Retinal pigment epithelial cell (primary cell): ENCODE results near the gene GPR37L1.

Experiments used
- DNase-seq: peaks from one replicate; pipeline ENCODE4 v3.0.0-alpha.2; 2010; ENCODE audit warnings: low read depth
- H3K4me3 ChIP-seq: 2 replicates; pipeline ENCODE4 v1.5.1; 2011; ENCODE audit warnings: mild to moderate bottlenecking, low read length, control low read depth, moderate library complexity
- CTCF ChIP-seq: conservative IDR thresholded peaks from 2 replicates; pipeline ENCODE4 v1.5.1; 2011; ENCODE audit warnings: low read depth, low read length, control low read depth, inconsistent platforms

Gene GPR37L1

DNA sequence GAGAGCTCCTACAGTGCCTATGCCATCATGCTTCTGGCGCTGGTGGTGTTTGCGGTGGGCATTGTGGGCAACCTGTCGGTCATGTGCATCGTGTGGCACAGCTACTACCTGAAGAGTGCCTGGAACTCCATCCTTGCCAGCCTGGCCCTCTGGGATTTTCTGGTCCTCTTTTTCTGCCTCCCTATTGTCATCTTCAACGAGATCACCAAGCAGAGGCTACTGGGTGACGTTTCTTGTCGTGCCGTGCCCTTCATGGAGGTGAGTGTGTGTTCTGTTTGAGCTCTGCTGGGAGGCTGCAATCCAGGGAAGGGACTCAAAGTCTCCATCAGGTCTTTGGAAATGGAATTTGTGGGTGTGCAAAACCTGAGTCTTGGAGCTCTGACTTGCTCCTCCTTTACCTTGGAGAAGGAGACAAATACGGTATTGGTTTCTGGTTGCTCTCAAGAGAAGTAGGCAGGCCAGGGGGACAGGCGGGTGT, 658 bp downstream of the GPR37L1 start:
- H3K4me3 ChIP-seq: no peak overlapping the region
- no peak for DNase-seq
- TF ChIP-seq CTCF: no peak

DNA sequence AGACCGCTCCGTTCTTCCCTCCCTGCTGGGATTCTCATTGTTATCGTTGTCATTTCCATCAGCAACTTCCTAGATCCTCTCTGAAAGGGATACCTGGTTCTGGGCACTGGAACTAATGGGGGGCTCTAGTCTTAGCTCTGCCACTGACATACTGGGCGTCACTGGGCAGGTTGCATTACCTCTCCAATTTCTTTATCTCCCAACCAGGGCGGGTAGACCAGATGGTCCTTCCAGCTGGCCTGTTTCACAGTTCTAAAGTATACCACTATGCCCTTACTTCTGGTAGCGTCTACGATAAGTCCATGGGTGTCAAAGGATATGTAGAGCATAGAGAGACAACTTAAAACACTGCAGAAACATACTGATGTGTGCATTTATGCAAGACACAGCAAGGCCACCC, 1.4 kb downstream of the GPR37L1 start:
- H3K4me3 ChIP-seq: no peak overlapping the region
- no peak for DNase-seq
- no peak for TF ChIP-seq CTCF

GRCh38 chr1:202125611-202126010, 2.9 kb downstream of the GPR37L1 start:
- no peak overlapping the region for H3K4me3 ChIP-seq
- DNase-seq: no peak
- no peak for TF ChIP-seq CTCF

- no peak overlapping the region for H3K4me3 ChIP-seq
- TF ChIP-seq CTCF: no peak
Observed at GRCh38 chr1:202126426-202126825, 3.7 kb downstream of the GPR37L1 start.

DNA sequence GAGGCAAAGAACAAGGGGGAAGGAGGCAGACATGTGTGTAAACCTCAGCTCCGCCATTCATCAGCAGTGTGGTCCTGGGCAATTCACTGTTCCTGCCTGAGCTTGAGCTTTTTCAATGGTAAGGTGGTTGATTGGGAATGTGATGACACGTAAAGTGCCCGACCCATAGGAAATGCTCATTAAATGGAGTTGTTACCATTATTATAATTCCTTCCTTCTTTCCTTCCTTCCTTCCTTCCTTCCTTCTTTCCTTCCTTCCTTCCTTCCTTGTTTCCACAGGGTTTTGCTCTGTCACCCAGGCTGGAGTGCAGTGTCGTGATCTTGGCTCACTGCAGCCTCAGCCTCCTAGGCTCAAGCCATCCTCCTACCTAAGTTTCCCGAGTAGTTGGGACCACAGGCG, 4.3 kb downstream of the GPR37L1 start:
- TF ChIP-seq CTCF: no peak
- H3K4me3 ChIP-seq: no peak overlapping the region
- DNase-seq: no peak

More at GRCh38 chr1:202126426-202126825, 3.7 kb downstream of the GPR37L1 start:
- no peak for DNase-seq

DNA sequence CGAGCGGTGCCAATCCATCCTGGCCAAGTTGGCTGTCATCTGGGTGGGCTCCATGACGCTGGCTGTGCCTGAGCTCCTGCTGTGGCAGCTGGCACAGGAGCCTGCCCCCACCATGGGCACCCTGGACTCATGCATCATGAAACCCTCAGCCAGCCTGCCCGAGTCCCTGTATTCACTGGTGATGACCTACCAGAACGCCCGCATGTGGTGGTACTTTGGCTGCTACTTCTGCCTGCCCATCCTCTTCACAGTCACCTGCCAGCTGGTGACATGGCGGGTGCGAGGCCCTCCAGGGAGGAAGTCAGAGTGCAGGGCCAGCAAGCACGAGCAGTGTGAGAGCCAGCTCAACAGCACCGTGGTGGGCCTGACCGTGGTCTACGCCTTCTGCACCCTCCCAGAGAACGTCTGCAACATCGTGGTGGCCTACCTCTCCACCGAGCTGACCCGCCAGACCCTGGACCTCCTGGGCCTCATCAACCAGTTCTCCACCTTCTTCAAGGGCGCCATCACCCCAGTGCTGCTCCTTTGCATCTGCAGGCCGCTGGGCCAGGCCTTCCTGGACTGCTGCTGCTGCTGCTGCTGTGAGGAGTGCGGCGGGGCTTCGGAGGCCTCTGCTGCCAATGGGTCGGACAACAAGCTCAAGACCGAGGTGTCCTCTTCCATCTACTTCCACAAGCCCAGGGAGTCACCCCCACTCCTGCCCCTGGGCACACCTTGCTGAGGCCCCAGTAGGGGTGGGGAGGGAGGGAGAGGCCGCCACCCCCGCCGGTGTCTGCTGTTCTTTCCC, 5.3 kb downstream of the GPR37L1 start:
- TF ChIP-seq CTCF: no peak
- no peak for DNase-seq
- no peak overlapping the region for H3K4me3 ChIP-seq
